IPS-NIHi11 (cell line): Measurements from ENCODE around the gene CKAP5.
A peak's percentile ranks its signal among the peaks of the same experiment; 100 is the strongest.

Experiments used
- DNase-seq: peaks from one replicate; pipeline ENCODE4 v3.0.0; 2012; ENCODE audit warnings: mixed read lengths, low spot score

The CKAP5 gene

GRCh38 chr11:46845740-46846509, at the start of gene CKAP5:
Gene CKAP5, minus strand, starts transcription at chr11:46846280. Its CDS starts 25,049 bp downstream, at chr11:46821231.
- peak; percentile 97 for DNase-seq

- no peak for DNase-seq
Observed at GRCh38 chr11:46895821-46896220, 49.7 kb upstream of the CKAP5 start.

- no peak for DNase-seq
Observed at GRCh38 chr11:46894961-46895360, 48.9 kb upstream of the CKAP5 start.

- no peak for DNase-seq
Observed at GRCh38 chr11:46894506-46894905, 48.4 kb upstream of the CKAP5 start.

GRCh38 chr11:46892838-46893237, 46.8 kb upstream of the CKAP5 start:
- no peak for DNase-seq

- no peak for DNase-seq
Observed at GRCh38 chr11:46892109-46892508, 46.0 kb upstream of the CKAP5 start.

- no peak for DNase-seq
Observed at GRCh38 chr11:46890665-46891064, 44.6 kb upstream of the CKAP5 start.

- peak; percentile 62 for DNase-seq
Observed at GRCh38 chr11:46889689-46890475, 43.8 kb upstream of the CKAP5 start.

GRCh38 chr11:46889251-46889650, 43.2 kb upstream of the CKAP5 start:
- DNase-seq: no peak

GRCh38 chr11:46888636-46889035, 42.6 kb upstream of the CKAP5 start:
- no peak for DNase-seq

- DNase-seq: no peak
Observed at GRCh38 chr11:46886211-46886610, 40.1 kb upstream of the CKAP5 start.

- no peak for DNase-seq
Observed at GRCh38 chr11:46879056-46879585, 33.0 kb upstream of the CKAP5 start.

GRCh38 chr11:46877580-46877979, 31.5 kb upstream of the CKAP5 start:
- no peak for DNase-seq

- no peak for DNase-seq
Observed at GRCh38 chr11:46876471-46876870, 30.4 kb upstream of the CKAP5 start.

- DNase-seq: no peak
Observed at GRCh38 chr11:46874586-46874985, 28.5 kb upstream of the CKAP5 start.

- DNase-seq: no peak
Observed at GRCh38 chr11:46868912-46869311, 22.8 kb upstream of the CKAP5 start.

- no peak for DNase-seq
Observed at GRCh38 chr11:46865340-46865739, 19.3 kb upstream of the CKAP5 start.

GRCh38 chr11:46860218-46860617, 14.1 kb upstream of the CKAP5 start:
- no peak for DNase-seq

GRCh38 chr11:46858920-46859546, 13.0 kb upstream of the CKAP5 start:
- no peak for DNase-seq

GRCh38 chr11:46857666-46858065, 11.6 kb upstream of the CKAP5 start:
- DNase-seq: no peak

- DNase-seq: no peak
Observed at GRCh38 chr11:46856605-46857343, 10.7 kb upstream of the CKAP5 start.

GRCh38 chr11:46855863-46856262, 9.8 kb upstream of the CKAP5 start:
- no peak for DNase-seq
